Lower lobe of right lung (tissue), 2 donors: ENCODE data around the gene LRRC7. TPM values are rescaled to one million over a fixed set of nuclear protein-coding genes. Genes with fewer than 3 reads are reported as not detected.
"Not testable (repeated sequence)": the region's sequence is repeated elsewhere in the genome, so short reads cannot be mapped to it uniquely, and the experiment has no call there.

Experiments
- ATAC-seq, 2 donors: fragments of 200-7000 bp; cut with Tn5 transposase; one replicate each; pipeline ENCODE4 v1.9.1; 2020 to 2022; ENCODE audit warnings: mild to moderate bottlenecking in 2 of 2, moderate library complexity in 2 of 2
- DNase-seq: peaks from one replicate; pipeline ENCODE4 v3.0.0-alpha.2; 2020
- H3K27ac ChIP-seq: fragments of 200-600 bp; one replicate; pipeline ENCODE4 v1.8.0; 2022
- H3K27me3 ChIP-seq: fragments of 200-600 bp; one replicate; pipeline ENCODE4 v1.8.0; 2022; ENCODE audit warnings: low read depth
- H3K36me3 ChIP-seq: fragments of 200-600 bp; one replicate; pipeline ENCODE4 v1.8.0; 2022; ENCODE audit warnings: mild to moderate bottlenecking
- H3K4me1 ChIP-seq: fragments of 200-600 bp; one replicate; pipeline ENCODE4 v1.8.0; 2022
- H3K4me3 ChIP-seq: fragments of 200-600 bp; one replicate; pipeline ENCODE4 v1.8.0; 2022; ENCODE audit warnings: mild to moderate bottlenecking
- H3K9me3 ChIP-seq: fragments of 200-600 bp; one replicate; pipeline ENCODE4 v1.8.0; 2022
- intact Hi-C: fragments of 100-400 bp; cut with DNase I; formaldehyde crosslinking; loops from one replicate; pipeline ENCODE4 v1.11.0; 2022
- total RNA-seq: library from RNA; stranded (reverse); fragmentation: NEBNext Ultra II Directional; extraction: Animal tissue kit (Norgen Biotek cat#: 25700); gene quantifications from one replicate; pipeline ENCODE4 v1.2.1, GENCODE V29; 2021
- TF ChIP-seq, protein P1 (sequence below): fragments of 200-600 bp; IDR thresholded peaks from one replicate; pipeline ENCODE4 v1.8.0; 2022; ENCODE audit warnings: antibody characterized with exemption, mild to moderate bottlenecking
- donor health status: DM: no; HTN: yes; CAD: no; lungs with severe emphysema.

Gene LRRC7
- total RNA-seq, 1 donor from 2014 or later: not detected

DNA sequence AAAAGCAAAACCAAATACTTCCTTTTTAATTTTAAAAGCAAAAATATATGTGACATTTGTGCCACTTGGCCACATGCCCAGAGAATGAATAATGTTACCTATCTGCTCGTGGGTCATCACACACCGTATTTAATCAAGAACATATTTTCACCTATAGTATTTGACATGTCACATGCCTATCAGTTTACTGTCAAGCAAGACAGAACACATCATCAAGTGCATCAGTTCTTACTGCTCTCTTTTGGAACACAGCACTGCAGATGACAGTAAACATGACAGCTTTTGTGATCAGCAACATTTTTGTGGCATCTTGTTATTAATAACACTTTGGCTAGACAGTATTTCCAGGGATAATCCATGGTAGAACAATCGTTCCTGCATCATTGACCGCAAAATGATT is 134.4 kb downstream of the LRRC7 start:
- ATAC-seq: no peak
- Histone ChIP-seq H3K4me3 (no peak overlapping the region), H3K27me3 (no peaks in the 10 kb centered on the region), H3K9me3 (no peaks in the 10 kb centered on the region), H3K27ac (no peak overlapping the region), H3K4me1 (no peaks in the 10 kb centered on the region), H3K36me3 (no peaks in the 10 kb centered on the region)
- intact Hi-C loops: no loop called here
- no peak for DNase-seq
- TF ChIP-seq, protein P1, sequence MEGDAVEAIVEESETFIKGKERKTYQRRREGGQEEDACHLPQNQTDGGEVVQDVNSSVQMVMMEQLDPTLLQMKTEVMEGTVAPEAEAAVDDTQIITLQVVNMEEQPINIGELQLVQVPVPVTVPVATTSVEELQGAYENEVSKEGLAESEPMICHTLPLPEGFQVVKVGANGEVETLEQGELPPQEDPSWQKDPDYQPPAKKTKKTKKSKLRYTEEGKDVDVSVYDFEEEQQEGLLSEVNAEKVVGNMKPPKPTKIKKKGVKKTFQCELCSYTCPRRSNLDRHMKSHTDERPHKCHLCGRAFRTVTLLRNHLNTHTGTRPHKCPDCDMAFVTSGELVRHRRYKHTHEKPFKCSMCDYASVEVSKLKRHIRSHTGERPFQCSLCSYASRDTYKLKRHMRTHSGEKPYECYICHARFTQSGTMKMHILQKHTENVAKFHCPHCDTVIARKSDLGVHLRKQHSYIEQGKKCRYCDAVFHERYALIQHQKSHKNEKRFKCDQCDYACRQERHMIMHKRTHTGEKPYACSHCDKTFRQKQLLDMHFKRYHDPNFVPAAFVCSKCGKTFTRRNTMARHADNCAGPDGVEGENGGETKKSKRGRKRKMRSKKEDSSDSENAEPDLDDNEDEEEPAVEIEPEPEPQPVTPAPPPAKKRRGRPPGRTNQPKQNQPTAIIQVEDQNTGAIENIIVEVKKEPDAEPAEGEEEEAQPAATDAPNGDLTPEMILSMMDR: no peak

DNA sequence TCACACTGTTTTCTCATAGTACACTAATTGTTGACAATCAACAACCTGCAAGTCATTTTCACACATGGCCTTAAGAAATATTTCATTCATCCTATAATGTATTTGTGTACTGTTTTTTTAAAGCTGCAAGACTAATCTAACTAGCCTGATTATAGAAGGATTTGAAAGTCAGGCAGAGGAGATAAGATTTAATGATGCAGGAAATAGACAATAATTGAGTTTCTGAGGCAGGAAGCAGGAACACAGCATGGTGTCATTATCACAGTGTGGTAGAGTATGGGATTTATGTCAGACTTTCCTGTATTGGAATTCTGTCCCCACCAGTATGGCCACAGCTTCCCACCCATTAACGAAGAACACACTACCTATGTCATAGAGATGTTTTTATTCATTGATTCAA is 138.8 kb downstream of the LRRC7 start:
- H3K27ac ChIP-seq: no peak overlapping the region
- ATAC-seq (no peak), DNase-seq (no peak)
- no peaks in the 10 kb centered on the region for H3K27me3 ChIP-seq
- no peaks in the 10 kb centered on the region for H3K9me3 ChIP-seq
- H3K4me3 ChIP-seq: no peak overlapping the region
- no peaks in the 10 kb centered on the region for H3K4me1 ChIP-seq
- TF ChIP-seq, protein P1: no peak
- intact Hi-C loops: no loop called here
- no peaks in the 10 kb centered on the region for H3K36me3 ChIP-seq

DNA sequence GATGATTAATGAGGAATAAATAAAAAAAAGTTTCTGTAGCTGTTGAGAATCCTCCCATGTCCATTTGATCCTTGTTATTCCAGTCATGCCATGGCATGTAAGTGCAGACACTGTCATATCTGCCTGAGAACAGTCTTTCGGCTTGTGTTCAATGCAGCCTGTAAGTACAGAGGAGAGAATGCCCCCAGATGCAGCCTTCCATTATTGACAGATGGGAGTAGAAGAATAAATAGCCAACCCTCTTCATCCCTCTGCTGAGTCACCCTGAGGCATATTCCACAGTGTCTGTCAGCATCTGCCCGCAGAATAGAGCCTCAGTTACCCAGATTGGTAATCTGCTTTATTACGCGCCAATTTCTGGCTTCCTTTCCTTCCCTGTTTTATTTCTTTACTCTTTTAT is 139.4 kb downstream of the LRRC7 start:
- TF ChIP-seq, protein P1: no peak

DNA sequence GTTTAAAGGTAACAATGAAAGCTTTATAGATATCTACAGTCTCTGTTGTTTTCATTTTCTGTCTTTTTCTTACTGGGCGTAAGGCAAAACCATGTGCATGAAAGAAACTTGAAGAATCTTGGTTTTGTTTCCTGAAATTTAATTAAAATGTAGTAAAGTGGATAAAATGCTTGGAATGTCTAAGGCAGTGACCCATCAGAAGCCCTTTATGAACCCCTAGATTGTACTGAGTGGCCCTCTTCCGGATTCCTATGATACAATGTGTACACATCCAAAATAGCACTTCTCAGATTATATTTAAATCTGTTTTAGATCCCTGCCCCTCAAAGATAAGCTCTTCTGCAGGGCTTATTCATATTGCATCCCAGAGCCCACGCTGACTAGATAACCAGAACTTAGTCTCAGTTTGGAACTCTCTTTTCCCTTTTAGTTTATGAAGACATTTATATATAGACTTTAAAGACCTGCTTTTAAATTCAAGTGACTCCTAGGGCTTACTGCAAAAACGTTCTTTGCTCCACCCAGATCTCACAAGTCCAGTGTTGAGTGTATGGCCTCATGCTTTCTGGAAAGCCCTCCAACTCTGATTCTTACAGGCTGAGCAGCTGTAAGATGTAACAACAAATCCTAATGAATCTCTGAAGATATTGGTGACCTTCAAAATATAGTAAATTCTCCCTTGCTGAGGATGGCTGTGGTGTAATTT is 142.9 kb downstream of the LRRC7 start:
- no peaks in the 10 kb centered on the region for H3K9me3 ChIP-seq
- no peaks in the 10 kb centered on the region for H3K36me3 ChIP-seq
- no peak for ATAC-seq
- no peak for DNase-seq
- H3K4me3 ChIP-seq: no peak overlapping the region
- no peak overlapping the region for H3K27ac ChIP-seq
- TF ChIP-seq, protein P1: no peak
- H3K4me1 ChIP-seq: no peaks in the 10 kb centered on the region
- intact Hi-C loops: no loop called here
- H3K27me3 ChIP-seq: no peaks in the 10 kb centered on the region

More for the DNA sequence above, 139.4 kb downstream of the LRRC7 start:
- DNase-seq (no peak), ATAC-seq (no peak)
- intact Hi-C loops: no loop called here
- Histone ChIP-seq H3K4me1 (no peaks in the 10 kb centered on the region), H3K36me3 (no peaks in the 10 kb centered on the region), H3K27me3 (no peaks in the 10 kb centered on the region), H3K9me3 (no peaks in the 10 kb centered on the region), H3K27ac (no peak overlapping the region), H3K4me3 (no peak overlapping the region)

DNA sequence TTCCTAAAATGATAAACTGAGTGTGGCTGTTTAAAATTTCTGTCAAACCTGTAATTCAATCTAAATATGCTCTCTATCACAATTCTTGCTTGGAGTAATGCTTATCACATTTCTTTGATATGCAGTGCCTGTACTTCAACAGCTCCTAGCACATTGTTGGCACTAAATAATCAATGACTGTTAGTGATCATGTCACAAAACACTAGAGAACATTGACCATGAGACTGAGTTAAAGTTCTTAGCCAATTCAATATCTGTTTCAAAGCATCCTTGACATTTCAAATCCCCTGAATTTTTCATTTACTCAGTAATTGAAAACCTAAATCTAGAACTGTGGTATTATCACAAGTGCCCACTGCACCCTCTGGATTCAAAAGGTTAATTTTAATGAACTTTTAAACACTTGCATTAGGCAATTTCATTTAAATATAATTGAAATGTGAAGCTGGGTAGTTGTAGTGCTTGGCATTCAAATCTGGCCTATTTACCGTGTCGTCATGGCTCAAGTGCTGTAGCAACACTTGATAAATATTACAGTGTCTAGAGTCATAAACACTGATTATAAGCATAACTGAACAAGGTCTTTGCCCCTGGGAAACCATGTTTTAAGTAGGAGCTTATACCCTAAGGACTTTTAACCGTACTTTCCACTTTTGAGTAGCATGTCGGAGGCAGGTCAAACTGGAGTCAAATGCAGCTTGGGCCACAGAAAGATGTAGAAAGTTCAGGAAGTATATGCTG is 143.6 kb downstream of the LRRC7 start:
- H3K27me3 ChIP-seq: no peaks in the 10 kb centered on the region
- no peaks in the 10 kb centered on the region for H3K36me3 ChIP-seq
- H3K9me3 ChIP-seq: no peaks in the 10 kb centered on the region
- H3K27ac ChIP-seq: no peak overlapping the region
- peak in 1 of 2 donors; percentile 29 for ATAC-seq
- intact Hi-C loops: no loop called here
- TF ChIP-seq, protein P1: no peak
- DNase-seq: no peak
- H3K4me3 ChIP-seq: no peak overlapping the region
- H3K4me1 ChIP-seq: no peaks in the 10 kb centered on the region

DNA sequence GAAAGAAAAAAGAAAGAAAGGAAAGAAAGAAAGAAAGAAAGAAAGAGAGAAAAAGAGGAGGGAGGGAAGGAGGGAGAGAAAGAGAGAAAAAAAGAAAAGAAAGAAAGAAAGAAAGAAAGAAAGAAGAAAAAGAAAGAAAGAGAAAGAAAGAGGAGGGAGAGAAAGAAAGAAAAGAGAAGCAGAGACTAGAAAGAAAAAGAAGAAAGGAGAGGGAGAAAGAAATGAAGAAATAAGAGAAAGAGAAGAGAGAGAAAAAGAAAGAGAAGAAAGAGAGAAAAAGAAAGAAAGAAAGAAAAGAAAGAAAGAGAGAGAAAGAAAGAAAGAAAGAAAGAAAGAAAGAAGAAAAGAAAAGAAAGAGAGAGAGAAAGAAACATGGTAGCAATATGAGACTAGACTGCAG is 150.1 kb downstream of the LRRC7 start:
- H3K4me3 ChIP-seq, DNase-seq, H3K36me3 ChIP-seq, H3K27ac ChIP-seq, H3K27me3 ChIP-seq, intact Hi-C loops, H3K4me1 ChIP-seq, H3K9me3 ChIP-seq, ATAC-seq: not testable (repeated sequence)
